Fibroblast of lung (primary cell): ENCODE measurements around the gene CCL7.

Experiments
- CTCF ChIP-seq, 2 donors: IDR thresholded peaks in 1 of 2; conservative IDR thresholded peaks in 1 of 2; 1 replicate in 1 of 2; 2 replicates in 1 of 2; pipeline ENCODE4 v1.5.1; 2011 to 2012; ENCODE audit warnings: low read length in 2 of 2, control low read depth in 1 of 2, inconsistent platforms in 1 of 2, low read depth in 1 of 2, mild to moderate bottlenecking in 1 of 2
- EZH2 ChIP-seq: IDR thresholded peaks from 2 replicates; pipeline ENCODE4 v1.5.1; 2012; ENCODE audit warnings: low read length, control low read depth, mild to moderate bottlenecking; ENCODE audit errors: missing control alignments

GRCh38 chr17:34251186-34251585, 18.8 kb upstream of the CCL7 start:
- TF ChIP-seq EZH2 = no peak
- TF ChIP-seq CTCF (conservative IDR thresholded peaks at IDR 0.05 in 1 of 2, IDR thresholded peaks at IDR 0.05 in 1 of 2; ENCODE audit: low read depth in 1 of 2, low read length in 2 of 2) = no peak
